Fibroblast of lung (primary cell): Measurements from ENCODE around the gene ODAD4. TPM values are rescaled to one million over a fixed set of nuclear protein-coding genes. Genes with fewer than 3 reads are reported as not detected.

ENCODE experiments used
- DNase-seq, 2 donors: peaks; one replicate each; pipeline versions ENCODE4 v3.0.0 to v3.0.0-alpha.2; 2010; ENCODE audit warnings: low read depth in 2 of 2
- H2AFZ ChIP-seq: 2 replicates; pipeline ENCODE4 v1.5.1; 2012; ENCODE audit warnings: low read length, control low read depth, inconsistent platforms
- H3K27ac ChIP-seq: 2 replicates; pipeline ENCODE4 v1.5.1; 2011; ENCODE audit warnings: low read length, control low read depth; ENCODE audit not compliant: insufficient read depth
- H3K27me3 ChIP-seq: 2 replicates; pipeline ENCODE4 v1.5.1; 2011; ENCODE audit warnings: mild to moderate bottlenecking, low read length; ENCODE audit not compliant: control insufficient read depth, insufficient read depth
- H3K36me3 ChIP-seq: 2 replicates; pipeline ENCODE4 v1.5.1; 2011; ENCODE audit warnings: low read length; ENCODE audit not compliant: control insufficient read depth, insufficient read depth
- H3K4me1 ChIP-seq: 2 replicates; pipeline ENCODE4 v1.5.1; 2011; ENCODE audit warnings: low read length; ENCODE audit not compliant: control insufficient read depth, insufficient read depth; ENCODE audit errors: extremely low read depth
- H3K4me2 ChIP-seq: 2 replicates; pipeline ENCODE4 v1.5.1; 2011; ENCODE audit warnings: low read length, control low read depth; ENCODE audit not compliant: insufficient read depth; ENCODE audit errors: extremely low read depth
- H3K4me3 ChIP-seq, 4 experiments: fragments of 200-600 bp in 1 of 4; sonication (generic) in 1 of 4; replicated peaks in 1 of 4; 2 replicates each; pipeline ENCODE4 v1.5.1; 2011 to 2016; ENCODE audit warnings: low read length in 4 of 4, low read depth in 3 of 4, mild to moderate bottlenecking in 3 of 4, control low read depth in 2 of 4, inconsistent platforms in 1 of 4, mixed read lengths in 1 of 4; ENCODE audit not compliant: insufficient read depth in 1 of 4; ENCODE audit errors: control extremely low read depth in 1 of 4
- H3K79me2 ChIP-seq: 2 replicates; pipeline ENCODE4 v1.5.1; 2012; ENCODE audit warnings: mild to moderate bottlenecking, low read length, inconsistent platforms; ENCODE audit not compliant: control insufficient read depth, insufficient read depth
- H3K9ac ChIP-seq: 2 replicates; pipeline ENCODE4 v1.5.1; 2011; ENCODE audit warnings: mild to moderate bottlenecking, low read length, control low read depth; ENCODE audit not compliant: insufficient read depth
- H3K9me3 ChIP-seq: 2 replicates; pipeline ENCODE4 v1.5.1; 2012; ENCODE audit warnings: low read depth, low read length; ENCODE audit not compliant: control insufficient read depth, insufficient read depth
- H4K20me1 ChIP-seq: 2 replicates; pipeline ENCODE4 v1.5.1; 2011; ENCODE audit warnings: low read length; ENCODE audit not compliant: control insufficient read depth, insufficient read depth; ENCODE audit errors: extremely low read depth
- EZH2 ChIP-seq: IDR thresholded peaks from 2 replicates; pipeline ENCODE4 v1.5.1; 2012; ENCODE audit warnings: low read length, control low read depth, mild to moderate bottlenecking; ENCODE audit errors: missing control alignments
- polyA plus RNA-seq, 2 donors: library from polyadenylated mRNA; depleted of rRNA in 1 of 2; stranded (reverse) in 1 of 2; unstranded in 1 of 2; fragments of >200 nt; gene quantifications; 2 replicates each; pipeline ENCODE4 v1.2.1, GENCODE V29; 2011 to 2012; ENCODE audit warnings: missing spikeins in 1 of 2
- total RNA-seq: library from RNA; depleted of rRNA; stranded (reverse); fragments of >200 nt; gene quantifications from 2 replicates; pipeline ENCODE4 v1.2.1, GENCODE V29; 2014
- TF ChIP-seq, protein P1 (sequence below), 2 donors: IDR thresholded peaks in 1 of 2; conservative IDR thresholded peaks in 1 of 2; 1 replicate in 1 of 2; 2 replicates in 1 of 2; pipeline ENCODE4 v1.5.1; 2011 to 2012; ENCODE audit warnings: low read length in 2 of 2, control low read depth in 1 of 2, inconsistent platforms in 1 of 2, low read depth in 1 of 2, mild to moderate bottlenecking in 1 of 2

ODAD4 gene
- total and polyA plus RNA-seq, 2 donors (not counting 1 experiment from before 2014, with no cell fraction given), result 0.36 to 0.99 TPM

DNA sequence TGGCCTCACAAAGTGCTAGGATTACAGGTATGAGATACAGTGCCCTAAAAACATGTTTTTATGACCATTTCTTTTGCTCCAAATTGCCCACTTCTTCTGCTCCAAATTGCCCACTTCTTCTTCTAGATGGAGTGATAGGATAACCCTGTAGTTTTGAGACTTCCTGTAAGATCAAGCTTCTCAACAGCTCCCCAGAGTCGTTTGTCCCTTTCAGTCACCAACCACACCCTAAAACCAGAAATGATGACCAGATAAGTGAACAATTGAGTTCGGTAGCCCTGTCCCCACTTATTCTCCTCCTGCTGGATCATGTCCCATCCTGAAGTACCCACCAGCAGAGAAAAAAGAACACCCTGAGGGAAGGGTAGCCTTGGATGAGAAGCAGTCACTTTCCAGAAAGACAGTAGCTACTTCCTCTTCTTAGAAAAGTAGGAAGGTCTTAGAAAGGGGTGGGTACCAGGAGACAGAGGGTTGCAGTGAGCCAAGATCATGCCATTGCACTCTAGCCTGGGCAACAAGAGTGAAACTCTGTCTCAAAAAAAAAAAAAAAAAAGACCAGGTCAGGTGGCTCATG lies 2.5 kb downstream of the ODAD4 start:
- Histone ChIP-seq H3K36me3 (no peaks in the 10 kb centered on the region), H3K79me2 (no peaks in the 10 kb centered on the region), H3K4me3 (no peak overlapping the region), H3K4me2 (no peak overlapping the region), H3K27me3 (no peaks in the 10 kb centered on the region), H3K9me3 (no peaks in the 10 kb centered on the region), H2AFZ (no peak overlapping the region), H3K4me1 (peaks cover 6% of the 10 kb centered on the region), H4K20me1 (no peaks in the 10 kb centered on the region), H3K27ac (no peak overlapping the region), H3K9ac (no peak overlapping the region)
- no peak for DNase-seq
- TF ChIP-seq, protein P1, sequence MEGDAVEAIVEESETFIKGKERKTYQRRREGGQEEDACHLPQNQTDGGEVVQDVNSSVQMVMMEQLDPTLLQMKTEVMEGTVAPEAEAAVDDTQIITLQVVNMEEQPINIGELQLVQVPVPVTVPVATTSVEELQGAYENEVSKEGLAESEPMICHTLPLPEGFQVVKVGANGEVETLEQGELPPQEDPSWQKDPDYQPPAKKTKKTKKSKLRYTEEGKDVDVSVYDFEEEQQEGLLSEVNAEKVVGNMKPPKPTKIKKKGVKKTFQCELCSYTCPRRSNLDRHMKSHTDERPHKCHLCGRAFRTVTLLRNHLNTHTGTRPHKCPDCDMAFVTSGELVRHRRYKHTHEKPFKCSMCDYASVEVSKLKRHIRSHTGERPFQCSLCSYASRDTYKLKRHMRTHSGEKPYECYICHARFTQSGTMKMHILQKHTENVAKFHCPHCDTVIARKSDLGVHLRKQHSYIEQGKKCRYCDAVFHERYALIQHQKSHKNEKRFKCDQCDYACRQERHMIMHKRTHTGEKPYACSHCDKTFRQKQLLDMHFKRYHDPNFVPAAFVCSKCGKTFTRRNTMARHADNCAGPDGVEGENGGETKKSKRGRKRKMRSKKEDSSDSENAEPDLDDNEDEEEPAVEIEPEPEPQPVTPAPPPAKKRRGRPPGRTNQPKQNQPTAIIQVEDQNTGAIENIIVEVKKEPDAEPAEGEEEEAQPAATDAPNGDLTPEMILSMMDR (conservative IDR thresholded peaks at IDR 0.05 in 1 of 2, IDR thresholded peaks at IDR 0.05 in 1 of 2; ENCODE audit: low read depth in 1 of 2, low read length in 2 of 2), result no peak
- TF ChIP-seq EZH2, result no peak

DNA sequence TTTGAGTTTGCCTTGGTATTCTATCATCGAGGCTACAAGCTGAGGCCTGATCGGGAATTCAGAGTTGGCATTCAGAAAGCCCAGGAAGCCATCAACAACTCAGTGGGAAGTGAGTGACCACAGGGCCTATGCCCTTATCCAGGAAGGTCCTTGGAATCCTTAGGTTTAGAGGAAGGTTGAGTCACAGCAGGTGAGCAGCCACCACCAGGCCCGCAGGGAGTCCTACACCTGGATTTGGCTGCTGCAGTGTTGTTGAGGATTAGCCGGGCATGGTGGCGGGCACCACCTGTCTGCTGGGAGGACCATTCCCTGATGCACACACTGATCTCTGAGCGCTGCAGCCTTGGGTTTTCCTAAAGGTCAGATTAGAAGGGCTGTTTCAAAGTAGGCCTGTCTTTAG lies 5.2 kb downstream of the ODAD4 start:
- Histone ChIP-seq H3K4me1 (peaks cover 2% of the 10 kb centered on the region), H3K27me3 (no peaks in the 10 kb centered on the region), H3K9me3 (no peaks in the 10 kb centered on the region), H3K4me2 (no peak overlapping the region), H3K4me3 (no peak overlapping the region), H3K9ac (no peak overlapping the region), H3K79me2 (no peaks in the 10 kb centered on the region), H3K36me3 (no peaks in the 10 kb centered on the region), H2AFZ (no peak overlapping the region), H3K27ac (no peak overlapping the region), H4K20me1 (no peaks in the 10 kb centered on the region)
- TF ChIP-seq EZH2, result no peak
- TF ChIP-seq, protein P1 (conservative IDR thresholded peaks at IDR 0.05 in 1 of 2, IDR thresholded peaks at IDR 0.05 in 1 of 2; ENCODE audit: low read depth in 1 of 2, low read length in 2 of 2), result no peak
- DNase-seq, result no peak

DNA sequence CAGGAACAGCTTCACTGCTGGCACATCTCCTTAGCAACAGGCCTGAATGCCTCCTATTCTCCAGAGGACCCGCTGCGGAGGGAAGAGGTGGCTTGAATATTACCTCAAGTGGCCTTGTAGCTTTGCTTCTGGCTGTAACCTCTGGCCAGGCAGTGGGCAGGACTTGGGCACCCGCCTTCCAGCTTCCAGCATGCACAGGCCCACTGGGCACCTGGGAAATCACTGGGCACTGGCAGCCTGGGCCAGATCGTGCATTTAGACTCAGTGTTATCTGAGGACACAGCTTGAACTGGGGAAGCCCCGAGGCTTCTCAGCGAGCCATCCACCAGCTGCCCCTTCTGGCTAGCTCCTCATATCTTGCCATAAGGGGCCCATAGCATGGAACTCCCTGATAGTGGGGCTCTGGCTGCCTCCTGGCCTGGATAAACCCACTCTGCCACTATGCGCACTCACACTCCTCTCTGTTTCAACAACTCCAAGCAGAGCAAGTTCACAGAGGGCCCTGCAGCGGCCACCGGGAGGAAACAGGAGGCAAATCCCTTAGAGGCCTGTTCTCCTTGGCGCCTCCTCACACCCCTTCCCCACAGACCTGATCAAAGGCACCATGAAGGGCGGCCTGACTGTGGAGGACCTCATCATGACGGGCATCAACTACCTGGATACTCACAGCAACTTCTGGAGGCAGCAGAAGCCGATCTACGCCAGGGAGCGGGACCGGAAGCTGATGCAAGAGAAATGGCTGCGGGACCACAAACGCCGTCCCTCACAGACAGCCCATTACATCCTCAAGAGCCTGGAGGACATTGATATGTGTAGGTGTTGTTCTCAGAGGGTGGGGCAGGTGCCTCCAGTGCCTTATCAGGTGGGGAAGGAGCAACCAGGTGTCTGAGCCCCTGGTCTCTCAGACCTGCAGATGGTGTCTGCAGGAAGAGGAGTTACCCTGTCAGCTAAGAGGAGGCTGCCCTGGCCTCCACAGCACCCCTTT lies 7.8 kb downstream of the ODAD4 start:
- Histone ChIP-seq H3K27ac (no peak overlapping the region), H3K9me3 (no peaks in the 10 kb centered on the region), H3K4me3 (no peak overlapping the region), H2AFZ (no peak overlapping the region), H3K9ac (no peak overlapping the region), H3K4me1 (no peaks in the 10 kb centered on the region), H3K36me3 (no peaks in the 10 kb centered on the region), H3K79me2 (no peaks in the 10 kb centered on the region), H4K20me1 (no peaks in the 10 kb centered on the region), H3K4me2 (no peak overlapping the region), H3K27me3 (no peaks in the 10 kb centered on the region)
- TF ChIP-seq EZH2, result no peak
- TF ChIP-seq, protein P1 (conservative IDR thresholded peaks at IDR 0.05 in 1 of 2, IDR thresholded peaks at IDR 0.05 in 1 of 2; ENCODE audit: low read depth in 1 of 2, low read length in 2 of 2), result no peak
- DNase-seq, result no peak
